PC-9 (cell line): ENCODE data around the gene XIRP2.

Source experiments
- CTCF ChIP-seq: fragments of 200-600 bp; sonication (generic); conservative IDR thresholded peaks from 2 replicates; pipeline ENCODE4 v1.6.1; 2017; ENCODE audit warnings: mixed run types, antibody characterized with exemption, mild to moderate bottlenecking, moderate library complexity
- EZH2 ChIP-seq: fragments of 200-600 bp; sonication (generic); IDR thresholded peaks from 2 replicates; pipeline ENCODE4 v1.8.0; 2017; ENCODE audit warnings: antibody characterized with exemption, low read depth

GRCh38 chr2:167127135-167127534 is 238.9 kb downstream of the XIRP2 start:
- TF ChIP-seq CTCF (peak; percentile 22; the same call in 1 of the 2 replicates), EZH2 (no peak)
